Measurements from ENCODE around the gene CRB3.

- TF ChIP-seq CTCF (optimal IDR thresholded peaks at IDR 0.05 in 1 of 3, IDR thresholded peaks at IDR 0.05 in 1 of 3, conservative IDR thresholded peaks at IDR 0.05 in 1 of 3; ENCODE audit: extremely low read depth in 1 of 3, insufficient read depth in 2 of 3, low read length in 3 of 3) (no peak), EZH2 (IDR thresholded peaks at IDR 0.05; ENCODE audit: low read length) (no peak)
Measured at GRCh38 chr19:6476155-6476895, 12.3 kb downstream of the CRB3 start.
